Nephron progenitor cell (in vitro differentiated cells): ENCODE measurements around the gene ZNF773.
"Not testable (repeated sequence)": the region's sequence is repeated elsewhere in the genome, so short reads cannot be mapped to it uniquely, and the experiment has no call there.

Source experiments
- DNase-seq: peaks from one replicate; pipeline ENCODE4 v3.0.0; 2021
- H3K27ac Mint-ChIP-seq: 2 replicates; pipeline ENCODE4 v1.8.0; 2021; ENCODE audit warnings: mild to moderate bottlenecking, moderate library complexity, mixed read lengths
- H3K27me3 Mint-ChIP-seq: 2 replicates; pipeline ENCODE4 v1.8.0; 2021; ENCODE audit warnings: mild to moderate bottlenecking, low read depth, mixed read lengths; ENCODE audit not compliant: poor library complexity
- H3K36me3 Mint-ChIP-seq: 2 replicates; pipeline ENCODE4 v1.8.0; 2021; ENCODE audit warnings: low read depth, mixed read lengths
- H3K4me1 Mint-ChIP-seq: 2 replicates; pipeline ENCODE4 v1.8.0; 2021; ENCODE audit warnings: mixed read lengths
- H3K4me3 Mint-ChIP-seq: 2 replicates; pipeline ENCODE4 v1.8.0; 2021; ENCODE audit warnings: mild to moderate bottlenecking, moderate library complexity, mixed read lengths
- H3K9me3 Mint-ChIP-seq: 2 replicates; pipeline ENCODE4 v1.8.0; 2021; ENCODE audit warnings: mild to moderate bottlenecking, moderate library complexity, mixed read lengths
- CTCF ChIP-seq: fragments of 200-600 bp; sonication (generic); IDR thresholded peaks from 2 replicates; pipeline ENCODE4 v1.5.0; 2021; ENCODE audit warnings: antibody characterized with exemption

The ZNF773 gene

GRCh38 chr19:57499680-57500395, at the start of gene ZNF773:
TSS of gene ZNF773 (plus strand) at chr19:57499938. CDS start at chr19:57500081, 143 bp downstream.
- H3K36me3 Mint-ChIP-seq = peaks cover 71% of the 10 kb centered on the region
- H3K4me3 Mint-ChIP-seq = peak within 1 kb of the TSS; percentile 83
- peaks cover 17% of the 10 kb centered on the region for H3K4me1 Mint-ChIP-seq
- peaks cover 87% of the 10 kb centered on the region for H3K9me3 Mint-ChIP-seq
- peak; percentile 96 for DNase-seq
- not testable (repeated sequence) for H3K27me3 Mint-ChIP-seq
- H3K27ac Mint-ChIP-seq = peak within 1 kb of the TSS; percentile 52

DNA sequence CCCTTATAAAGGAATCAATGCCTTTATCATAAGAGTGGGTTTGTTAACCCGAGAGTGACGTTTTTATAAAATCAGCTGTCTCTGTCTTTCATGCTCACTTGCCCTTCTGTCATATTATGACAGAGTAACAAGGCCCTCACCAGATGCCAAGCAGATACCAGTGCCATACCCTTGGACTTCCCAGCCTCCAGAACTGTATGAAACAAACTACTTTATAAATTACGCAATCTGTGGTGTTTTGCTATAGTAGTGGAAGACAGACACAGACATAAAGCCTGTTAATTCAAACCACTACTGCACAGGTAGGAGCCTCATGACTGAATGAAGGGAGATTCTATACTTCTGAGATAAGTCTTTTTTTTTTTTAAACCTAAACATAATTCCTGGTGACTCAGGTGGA, 47.4 kb upstream of the ZNF773 start:
- Mint-ChIP-seq H3K27me3 (no peaks in the 10 kb centered on the region), H3K9me3 (peaks cover 78% of the 10 kb centered on the region)
- no peak for DNase-seq

DNA sequence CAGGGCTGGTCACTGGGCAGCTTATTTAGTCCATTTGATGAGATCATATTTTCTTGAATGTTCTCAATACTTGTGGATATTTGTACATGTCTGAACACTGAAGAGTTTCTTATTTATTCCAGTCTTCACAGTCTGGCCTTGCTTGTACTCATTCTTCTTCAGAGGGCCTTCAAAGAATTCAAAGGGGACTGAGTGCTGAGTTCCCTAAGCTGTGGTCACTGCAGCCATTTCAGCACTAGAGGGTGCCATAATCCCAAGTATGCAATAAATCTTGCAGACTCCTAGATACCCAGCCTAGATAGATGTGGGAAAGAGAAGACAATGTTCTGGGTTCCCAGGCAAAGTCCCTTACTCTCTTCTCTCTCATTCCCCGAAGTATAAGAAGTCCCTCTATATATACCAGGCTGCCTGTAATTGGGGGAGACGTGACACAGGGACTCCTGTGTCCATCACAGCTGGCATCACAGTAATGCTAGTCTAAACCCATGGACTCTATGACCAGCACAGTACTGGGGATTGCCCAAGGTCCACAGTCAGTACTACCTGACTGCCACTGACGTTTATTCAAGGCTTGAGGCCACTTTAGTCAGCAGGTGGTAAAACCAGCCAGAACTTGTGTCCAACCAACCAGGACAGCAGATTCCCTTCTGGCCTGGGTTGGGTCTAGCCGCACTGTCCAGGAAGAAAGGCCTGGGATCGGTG, 33.9 kb upstream of the ZNF773 start:
- no peak overlapping the region for H3K4me3 Mint-ChIP-seq
- H3K27me3 Mint-ChIP-seq = peaks cover 4% of the 10 kb centered on the region
- H3K27ac Mint-ChIP-seq = no peak overlapping the region
- H3K36me3 Mint-ChIP-seq = peaks cover 83% of the 10 kb centered on the region
- DNase-seq = no peak
- H3K9me3 Mint-ChIP-seq = peaks cover 90% of the 10 kb centered on the region
- TF ChIP-seq CTCF = no peak
- no peaks in the 10 kb centered on the region for H3K4me1 Mint-ChIP-seq

More for the DNA sequence above, 47.4 kb upstream of the ZNF773 start:
- Mint-ChIP-seq H3K27ac (no peak overlapping the region), H3K36me3 (peaks cover 82% of the 10 kb centered on the region), H3K4me1 (no peaks in the 10 kb centered on the region), H3K4me3 (no peak overlapping the region)
- TF ChIP-seq CTCF = no peak

DNA sequence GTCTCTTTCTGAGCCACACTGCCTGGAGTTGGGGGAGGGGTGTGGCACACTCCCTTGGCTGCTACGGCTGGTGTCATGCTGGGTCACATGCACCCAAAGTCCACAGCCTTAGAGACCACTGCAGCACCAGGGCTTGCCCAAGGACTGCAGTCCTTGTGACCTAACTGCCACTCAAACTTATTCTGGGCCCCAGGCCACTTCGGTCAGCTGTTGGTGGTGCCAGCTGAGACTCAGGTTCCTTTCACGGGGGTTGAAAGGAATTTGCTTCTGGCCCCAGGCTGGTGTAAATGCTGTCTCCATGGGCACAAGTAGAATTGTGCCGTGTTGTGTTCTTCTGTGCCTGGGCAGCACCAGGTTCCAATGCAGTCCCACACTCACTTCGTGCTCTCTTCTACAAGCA, 33.2 kb upstream of the ZNF773 start:
- Mint-ChIP-seq H3K27ac (no peak overlapping the region), H3K4me1 (no peaks in the 10 kb centered on the region), H3K4me3 (no peak overlapping the region), H3K36me3 (peaks cover 83% of the 10 kb centered on the region), H3K9me3 (peaks cover 90% of the 10 kb centered on the region), H3K27me3 (peaks cover 4% of the 10 kb centered on the region)
- no peak for TF ChIP-seq CTCF
- no peak for DNase-seq

GRCh38 chr19:57473646-57474045, 26.1 kb upstream of the ZNF773 start:
- no peak for DNase-seq
- TF ChIP-seq CTCF = no peak
- no peak overlapping the region for H3K27ac Mint-ChIP-seq
- H3K36me3 Mint-ChIP-seq = peaks cover 100% of the 10 kb centered on the region
- peaks cover 100% of the 10 kb centered on the region for H3K9me3 Mint-ChIP-seq
- no peak overlapping the region for H3K4me3 Mint-ChIP-seq
- peaks cover 10% of the 10 kb centered on the region for H3K4me1 Mint-ChIP-seq
- H3K27me3 Mint-ChIP-seq = peaks cover 15% of the 10 kb centered on the region

- Mint-ChIP-seq H3K4me3 (peak within 1 kb of the TSS; percentile 96), H3K36me3 (peaks cover 62% of the 10 kb centered on the region), H3K9me3 (peaks cover 93% of the 10 kb centered on the region), H3K4me1 (peaks cover 10% of the 10 kb centered on the region), H3K27me3 (peaks cover 22% of the 10 kb centered on the region), H3K27ac (peak within 1 kb of the TSS; percentile 83)
- peak; percentile 77 for DNase-seq
- TF ChIP-seq CTCF = peak; percentile 45
Observed at GRCh38 chr19:57477191-57478008, 22.3 kb upstream of the ZNF773 start, which contains the start of gene ZNF772. TSS of gene ZNF772 (minus strand) at chr19:57477566. CDS start at chr19:57477309, 257 bp downstream.

DNA sequence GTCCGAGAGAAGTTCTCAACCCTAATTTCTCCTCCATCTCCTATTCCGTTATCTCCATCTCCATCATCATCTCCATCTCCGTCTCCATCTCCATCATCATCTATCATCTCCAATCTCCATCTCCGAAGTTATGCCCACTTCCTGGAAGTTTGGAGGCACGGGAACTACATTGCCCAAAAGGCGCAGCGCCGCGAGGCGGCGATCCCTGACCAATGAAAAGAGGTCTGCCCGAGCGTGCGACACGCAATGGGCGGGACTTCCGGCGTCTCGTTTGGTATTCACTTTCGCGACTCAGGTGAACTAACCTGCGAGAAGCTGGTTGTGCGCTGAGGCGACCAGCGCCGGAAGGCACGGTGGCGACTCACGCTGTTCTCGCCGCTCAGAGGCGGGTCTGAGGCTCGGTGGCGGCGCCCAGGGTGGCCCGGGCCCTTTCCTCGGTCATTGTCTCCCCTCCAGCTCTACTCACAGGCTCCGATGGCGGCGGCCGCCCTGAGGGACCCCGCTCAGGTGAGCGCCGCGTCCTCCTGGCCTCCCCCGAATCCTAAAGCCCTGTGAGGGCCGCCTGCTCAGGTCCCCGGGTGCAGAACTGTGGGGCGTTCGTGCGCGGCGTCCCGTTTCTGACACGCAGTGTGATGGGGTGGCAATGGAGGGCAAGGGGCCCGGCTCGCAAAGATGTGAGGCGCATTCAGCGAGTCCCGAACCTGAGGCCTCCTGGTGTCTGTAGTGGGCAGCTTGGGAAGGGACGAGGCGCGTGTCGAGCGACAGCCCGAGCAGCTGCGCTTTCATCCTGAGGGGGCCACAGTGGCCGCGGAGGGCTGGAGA, 12.1 kb upstream of the ZNF773 start, which contains the start of gene ZNF419:
Gene ZNF419 (plus strand): TSS at position 274 of the 822 bp plus-strand sequence. CDS start 201 bp downstream, at position 475.
- peaks cover 74% of the 10 kb centered on the region for H3K9me3 Mint-ChIP-seq
- not testable (repeated sequence) for H3K27ac Mint-ChIP-seq

GRCh38 chr19:57488299-57488644, 11.5 kb upstream of the ZNF773 start:
- peaks cover 80% of the 10 kb centered on the region for H3K9me3 Mint-ChIP-seq
- not testable (repeated sequence) for DNase-seq
- peaks cover 15% of the 10 kb centered on the region for H3K4me1 Mint-ChIP-seq

More for the DNA sequence above, 12.1 kb upstream of the ZNF773 start, which contains the start of gene ZNF419:
- peaks cover 13% of the 10 kb centered on the region for H3K27me3 Mint-ChIP-seq
- H3K4me3 Mint-ChIP-seq = peak within 1 kb of the TSS; percentile 85
- peaks cover 15% of the 10 kb centered on the region for H3K4me1 Mint-ChIP-seq
- DNase-seq = peak; percentile 88
- peaks cover 70% of the 10 kb centered on the region for H3K36me3 Mint-ChIP-seq

More at GRCh38 chr19:57488299-57488644, 11.5 kb upstream of the ZNF773 start:
- peaks cover 76% of the 10 kb centered on the region for H3K36me3 Mint-ChIP-seq
- H3K27me3 Mint-ChIP-seq = peaks cover 13% of the 10 kb centered on the region
- peak overlapping the region; percentile 85 for H3K4me3 Mint-ChIP-seq
- H3K27ac Mint-ChIP-seq = not testable (repeated sequence)
